Measurements from ENCODE around the gene PTK6.
A peak's percentile ranks its signal among the peaks of the same experiment; 100 is the strongest.

PTK6 gene

GRCh38 chr20:63539441-63540370, 2.5 kb upstream of the PTK6 start:
- no peak overlapping the region for H3K27ac ChIP-seq (ENCODE audit: low read length)
- peaks cover 6% of the 10 kb centered on the region for H3K4me1 ChIP-seq (ENCODE audit: control insufficient read depth, insufficient read depth, low read length)
- H3K27me3 ChIP-seq (ENCODE audit: control insufficient read depth in 1 of 2, insufficient read depth in 2 of 2, low read length in 2 of 2): peaks cover 12 to 23% of the 10 kb centered on the region in 2 donors
- no peak overlapping the region for H3K4me3 ChIP-seq (ENCODE audit: low read length in 2 of 2)
- no peak overlapping the region for H3K9ac ChIP-seq (ENCODE audit: low read length in 2 of 2)
- H3K9me3 ChIP-seq (ENCODE audit: control insufficient read depth in 2 of 2, low read length in 2 of 2): no peaks in the 10 kb centered on the region
- H3K36me3 ChIP-seq (ENCODE audit: control insufficient read depth in 2 of 2, insufficient read depth in 2 of 2, low read length in 2 of 2): no peaks in the 10 kb centered on the region

GRCh38 chr20:63539092-63539430, 1.9 kb upstream of the PTK6 start:
- Histone ChIP-seq H3K4me1 (ENCODE audit: control insufficient read depth, insufficient read depth, low read length) (peaks cover 6% of the 10 kb centered on the region), H3K36me3 (ENCODE audit: control insufficient read depth in 2 of 2, insufficient read depth in 2 of 2, low read length in 2 of 2) (no peaks in the 10 kb centered on the region), H3K9me3 (ENCODE audit: control insufficient read depth in 2 of 2, low read length in 2 of 2) (no peaks in the 10 kb centered on the region), H3K4me3 (ENCODE audit: low read length in 2 of 2) (no peak overlapping the region), H3K27me3 (ENCODE audit: control insufficient read depth in 1 of 2, insufficient read depth in 2 of 2, low read length in 2 of 2) (peaks cover 18 to 29% of the 10 kb centered on the region in 2 donors), H3K9ac (ENCODE audit: low read length in 2 of 2) (no peak overlapping the region), H3K27ac (ENCODE audit: low read length) (no peak overlapping the region)

GRCh38 chr20:63538204-63539091, 1.3 kb upstream of the PTK6 start:
- H3K9ac ChIP-seq (ENCODE audit: low read length in 2 of 2): no peak overlapping the region
- H3K27ac ChIP-seq (ENCODE audit: low read length): no peak overlapping the region
- peaks cover 6% of the 10 kb centered on the region for H3K4me1 ChIP-seq (ENCODE audit: control insufficient read depth, insufficient read depth, low read length)
- peak overlapping the region in 1 of 2 donors; percentile 55 for H3K4me3 ChIP-seq (ENCODE audit: low read length in 2 of 2)
- no peaks in the 10 kb centered on the region for H3K36me3 ChIP-seq (ENCODE audit: control insufficient read depth in 2 of 2, insufficient read depth in 2 of 2, low read length in 2 of 2)
- H3K27me3 ChIP-seq (ENCODE audit: control insufficient read depth in 1 of 2, insufficient read depth in 2 of 2, low read length in 2 of 2): peaks cover 21 to 32% of the 10 kb centered on the region in 2 donors
- no peaks in the 10 kb centered on the region for H3K9me3 ChIP-seq (ENCODE audit: control insufficient read depth in 2 of 2, low read length in 2 of 2)

- peak overlapping the region in 1 of 2 donors; percentile 55 for H3K4me3 ChIP-seq (ENCODE audit: low read length in 2 of 2)
- no peak overlapping the region for H3K27ac ChIP-seq (ENCODE audit: low read length)
- peaks cover 6% of the 10 kb centered on the region for H3K4me1 ChIP-seq (ENCODE audit: control insufficient read depth, insufficient read depth, low read length)
- no peaks in the 10 kb centered on the region for H3K9me3 ChIP-seq (ENCODE audit: control insufficient read depth in 2 of 2, low read length in 2 of 2)
- no peaks in the 10 kb centered on the region for H3K36me3 ChIP-seq (ENCODE audit: control insufficient read depth in 2 of 2, insufficient read depth in 2 of 2, low read length in 2 of 2)
- H3K27me3 ChIP-seq (ENCODE audit: control insufficient read depth in 1 of 2, insufficient read depth in 2 of 2, low read length in 2 of 2): peaks cover 21 to 34% of the 10 kb centered on the region in 2 donors
- no peak overlapping the region for H3K9ac ChIP-seq (ENCODE audit: low read length in 2 of 2)
These were observed 488 bp upstream of the PTK6 start for GRCh38 chr20:63537525-63538203.

GRCh38 chr20:63536241-63536977, 767 bp downstream of the PTK6 start:
- H3K9ac ChIP-seq (ENCODE audit: low read length in 2 of 2): peak overlapping the region in 1 of 2 donors; percentile 29
- H3K9me3 ChIP-seq (ENCODE audit: control insufficient read depth in 2 of 2, low read length in 2 of 2): no peaks in the 10 kb centered on the region
- peaks cover 6% of the 10 kb centered on the region for H3K4me1 ChIP-seq (ENCODE audit: control insufficient read depth, insufficient read depth, low read length)
- H3K4me3 ChIP-seq (ENCODE audit: low read length in 2 of 2): no peak overlapping the region
- H3K27ac ChIP-seq (ENCODE audit: low read length): no peak overlapping the region
- H3K36me3 ChIP-seq (ENCODE audit: control insufficient read depth in 2 of 2, insufficient read depth in 2 of 2, low read length in 2 of 2): no peaks in the 10 kb centered on the region
- H3K27me3 ChIP-seq (ENCODE audit: control insufficient read depth in 1 of 2, insufficient read depth in 2 of 2, low read length in 2 of 2): peaks cover 24 to 34% of the 10 kb centered on the region in 2 donors

- Histone ChIP-seq H3K9ac (ENCODE audit: low read length in 2 of 2) (no peak overlapping the region), H3K36me3 (ENCODE audit: control insufficient read depth in 2 of 2, insufficient read depth in 2 of 2, low read length in 2 of 2) (no peaks in the 10 kb centered on the region), H3K4me1 (ENCODE audit: control insufficient read depth, insufficient read depth, low read length) (peaks cover 6% of the 10 kb centered on the region), H3K4me3 (ENCODE audit: low read length in 2 of 2) (no peak overlapping the region), H3K9me3 (ENCODE audit: control insufficient read depth in 2 of 2, low read length in 2 of 2) (no peaks in the 10 kb centered on the region), H3K27ac (ENCODE audit: low read length) (no peak overlapping the region), H3K27me3 (ENCODE audit: control insufficient read depth in 1 of 2, insufficient read depth in 2 of 2, low read length in 2 of 2) (peaks cover 24 to 34% of the 10 kb centered on the region in 2 donors)
These were observed 2.1 kb downstream of the PTK6 start for GRCh38 chr20:63534831-63535651.

GRCh38 chr20:63534427-63534830, 2.7 kb downstream of the PTK6 start:
- H3K27me3 ChIP-seq (ENCODE audit: control insufficient read depth in 1 of 2, insufficient read depth in 2 of 2, low read length in 2 of 2): peaks cover 24 to 34% of the 10 kb centered on the region in 2 donors
- H3K9ac ChIP-seq (ENCODE audit: low read length in 2 of 2): no peak overlapping the region
- H3K27ac ChIP-seq (ENCODE audit: low read length): no peak overlapping the region
- no peaks in the 10 kb centered on the region for H3K36me3 ChIP-seq (ENCODE audit: control insufficient read depth in 2 of 2, insufficient read depth in 2 of 2, low read length in 2 of 2)
- peaks cover 6% of the 10 kb centered on the region for H3K4me1 ChIP-seq (ENCODE audit: control insufficient read depth, insufficient read depth, low read length)
- H3K4me3 ChIP-seq (ENCODE audit: low read length in 2 of 2): no peak overlapping the region
- H3K9me3 ChIP-seq (ENCODE audit: control insufficient read depth in 2 of 2, low read length in 2 of 2): no peaks in the 10 kb centered on the region

- Histone ChIP-seq H3K9me3 (ENCODE audit: control insufficient read depth in 2 of 2, low read length in 2 of 2) (no peaks in the 10 kb centered on the region), H3K27me3 (ENCODE audit: control insufficient read depth in 1 of 2, insufficient read depth in 2 of 2, low read length in 2 of 2) (peaks cover 24 to 34% of the 10 kb centered on the region in 2 donors), H3K36me3 (ENCODE audit: control insufficient read depth in 2 of 2, insufficient read depth in 2 of 2, low read length in 2 of 2) (no peaks in the 10 kb centered on the region), H3K4me3 (ENCODE audit: low read length in 2 of 2) (no peak overlapping the region), H3K9ac (ENCODE audit: low read length in 2 of 2) (no peak overlapping the region), H3K27ac (ENCODE audit: low read length) (no peak overlapping the region), H3K4me1 (ENCODE audit: control insufficient read depth, insufficient read depth, low read length) (peaks cover 6% of the 10 kb centered on the region)
These were observed 3.2 kb downstream of the PTK6 start for GRCh38 chr20:63533871-63534393.

- no peaks in the 10 kb centered on the region for H3K36me3 ChIP-seq (ENCODE audit: control insufficient read depth in 2 of 2, insufficient read depth in 2 of 2, low read length in 2 of 2)
- no peak overlapping the region for H3K9ac ChIP-seq (ENCODE audit: low read length in 2 of 2)
- H3K4me1 ChIP-seq (ENCODE audit: control insufficient read depth, insufficient read depth, low read length): peaks cover 6% of the 10 kb centered on the region
- no peak overlapping the region for H3K27ac ChIP-seq (ENCODE audit: low read length)
- H3K9me3 ChIP-seq (ENCODE audit: control insufficient read depth in 2 of 2, low read length in 2 of 2): no peaks in the 10 kb centered on the region
- no peak overlapping the region for H3K4me3 ChIP-seq (ENCODE audit: low read length in 2 of 2)
- peaks cover 24 to 34% of the 10 kb centered on the region in 2 donors for H3K27me3 ChIP-seq (ENCODE audit: control insufficient read depth in 1 of 2, insufficient read depth in 2 of 2, low read length in 2 of 2)
These were observed 3.8 kb downstream of the PTK6 start for GRCh38 chr20:63533388-63533787.
